B cell (primary cell): Measurements from ENCODE around the gene MRPL18. TPM values are rescaled to one million over a fixed set of nuclear protein-coding genes. Genes with fewer than 3 reads are reported as not detected.

Source experiments
- ATAC-seq: fragments of 200-7000 bp; cut with Tn5 transposase; one replicate; pipeline ENCODE4 v1.10.0; 2021; ENCODE audit warnings: low read depth, mild to moderate bottlenecking, moderate number of reproducible peaks, moderate library complexity
- CTCF ChIA-PET: fragments of 350-600 bp; sonication (Branson Sonifier 250); formaldehyde crosslinking; loops from one replicate; lab custom pipeline; 2021; ENCODE audit warnings: antibody characterized with exemption, inconsistent platforms; lab: Charles Lee
- POLR2A ChIA-PET: fragments of 350-600 bp; sonication (Branson Sonifier 250); formaldehyde crosslinking; loops from one replicate; lab custom pipeline; 2021; ENCODE audit warnings: antibody characterized with exemption; lab: Charles Lee
- DNase-seq: peaks from one replicate; pipeline ENCODE4 v3.0.0; 2013
- H2AFZ ChIP-seq: 2 replicates; pipeline ENCODE4 v1.6.1; 2012; ENCODE audit warnings: mild to moderate bottlenecking, low read depth, low read length; ENCODE audit not compliant: insufficient read depth, poor library complexity, severe bottlenecking
- H3K27ac ChIP-seq, 2 donors: 1 replicate in 1 of 2; 2 replicates in 1 of 2; pipeline ENCODE4 v1.5.1; 2012 to 2013; ENCODE audit warnings: low read length in 2 of 2, mild to moderate bottlenecking in 2 of 2, moderate library complexity in 1 of 2
- H3K27me3 ChIP-seq, 4 experiments: fragments of 200-600 bp in 1 of 4; sonication (generic) in 1 of 4; replicated peaks in 1 of 4; 1 replicate in 2 of 4; 2 replicates in 2 of 4; pipeline versions ENCODE4 v1.6.1 to v1.7.0; 2013 to 2016; ENCODE audit warnings: low read length in 3 of 4, mild to moderate bottlenecking in 2 of 4, mixed read lengths in 1 of 4, moderate library complexity in 1 of 4; ENCODE audit not compliant: insufficient read depth in 4 of 4, control insufficient read depth in 3 of 4; ENCODE audit errors: control extremely low read depth in 1 of 4
- H3K36me3 ChIP-seq, 2 experiments: replicated peaks in 1 of 2; 1 replicate in 1 of 2; 2 replicates in 1 of 2; pipeline versions ENCODE4 v1.6.1 to v1.7.1; 2013; ENCODE audit warnings: low read length in 1 of 2; ENCODE audit not compliant: insufficient read depth in 2 of 2, control insufficient read depth in 1 of 2; ENCODE audit errors: control extremely low read depth in 1 of 2, extremely low read depth in 1 of 2
- H3K4me1 ChIP-seq, 2 donors: fragments of 200-600 bp in 1 of 2; sonication (generic) in 1 of 2; 1 replicate in 1 of 2; 2 replicates in 1 of 2; pipeline versions ENCODE4 v1.5.1 to v1.6.1; 2013 to 2017; ENCODE audit warnings: low read length in 2 of 2; ENCODE audit not compliant: control insufficient read depth in 2 of 2, insufficient read depth in 2 of 2
- H3K4me2 ChIP-seq: replicated peaks from 2 replicates; pipeline ENCODE3; 2012; ENCODE audit warnings: mild to moderate bottlenecking, low read depth, low read length; ENCODE audit not compliant: poor library complexity, severe bottlenecking
- H3K4me3 ChIP-seq, 5 experiments: fragments of 200-600 bp in 1 of 5; sonication (generic) in 1 of 5; 1 replicate in 3 of 5; 2 replicates in 2 of 5; pipeline versions ENCODE4 v1.5.1 to v1.7.0; 2011 to 2016; ENCODE audit warnings: low read length in 4 of 5, mild to moderate bottlenecking in 4 of 5, low read depth in 2 of 5, control low read depth in 1 of 5, moderate library complexity in 1 of 5; ENCODE audit not compliant: insufficient read depth in 1 of 5; ENCODE audit errors: control extremely low read depth in 1 of 5, extremely low read depth in 1 of 5
- H3K79me2 ChIP-seq: fragments of 200-600 bp; sonication (generic); one replicate; pipeline ENCODE4 v1.6.0; 2016; ENCODE audit warnings: low read length; ENCODE audit not compliant: control insufficient read depth, insufficient read depth
- H3K9ac ChIP-seq: fragments of 200-600 bp; sonication (generic); 2 replicates; pipeline ENCODE4 v1.6.1; 2017; ENCODE audit warnings: mild to moderate bottlenecking, low read length, moderate library complexity
- H3K9me3 ChIP-seq, 3 donors: one replicate each; pipeline versions ENCODE4 v1.6.1 to v1.7.1; 2013; ENCODE audit warnings: low read length in 2 of 3; ENCODE audit not compliant: control insufficient read depth in 2 of 3, insufficient read depth in 1 of 3; ENCODE audit errors: control extremely low read depth in 1 of 3
- H4K20me1 ChIP-seq: 2 replicates; pipeline ENCODE4 v1.6.0; 2012; ENCODE audit warnings: mild to moderate bottlenecking, low read length; ENCODE audit not compliant: insufficient read depth, control insufficient read depth, poor library complexity, severe bottlenecking
- H3K27ac Mint-ChIP-seq: one replicate; pipeline ENCODE4 v1.8.0; 2021; ENCODE audit warnings: mixed read lengths
- H3K27me3 Mint-ChIP-seq: one replicate; pipeline ENCODE4 v1.8.0; 2021; ENCODE audit warnings: mixed read lengths
- H3K4me1 Mint-ChIP-seq: one replicate; pipeline ENCODE4 v1.8.0; 2021; ENCODE audit warnings: mixed read lengths
- H3K4me3 Mint-ChIP-seq: one replicate; pipeline ENCODE4 v1.8.0; 2021; ENCODE audit warnings: mixed read lengths
- H3K9me3 Mint-ChIP-seq: one replicate; pipeline ENCODE4 v1.8.0; 2022; ENCODE audit warnings: mixed read lengths; ENCODE audit not compliant: insufficient read depth
- CTCF ChIP-seq: fragments of 200-600 bp; IDR thresholded peaks from one replicate; pipeline ENCODE4 v1.8.0; 2022; ENCODE audit warnings: antibody characterized with exemption, mild to moderate bottlenecking
- EZH2 ChIP-seq: IDR thresholded peaks from 2 replicates; pipeline ENCODE4 v1.6.1; 2012; ENCODE audit warnings: borderline replicate concordance, low read depth, mild to moderate bottlenecking, moderate library complexity, low read length; ENCODE audit not compliant: insufficient read depth, poor library complexity, severe bottlenecking
- WGBS: methylation state at CpG from one replicate; pipeline ENCODE4 v1.1.5; 2013; ENCODE audit warnings: missing lambda C conversion rate; ENCODE audit not compliant: insufficient coverage; 5-methylcytosine and 5-hydroxymethylcytosine counted together
- intact Hi-C: fragments of 100-400 bp; cut with micrococcal nuclease; formaldehyde crosslinking; loops from one replicate; pipeline ENCODE4 v1.10.0; 2022
- polyA plus RNA-seq: library from polyadenylated mRNA; depleted of rRNA; stranded (reverse); fragments of >200 nt; gene quantifications from 2 replicates; pipeline ENCODE4 v1.2.3, GENCODE V29; 2012
- total RNA-seq, 2 donors: library from RNA; stranded (reverse); fragments of 120-200 nt in 1 of 2; gene quantifications; 1 replicate in 1 of 2; 2 replicates in 1 of 2; pipeline versions ENCODE4 v1.2.3 to v1.2.4, GENCODE V29; 2013 to 2022

Gene MRPL18
- total and polyA plus RNA-seq, 2 donors (not counting 1 experiment from before 2014, with no cell fraction given): 32.1 to 35.1 TPM

- peak overlapping the region; percentile 81 for H3K4me2 ChIP-seq
- peaks cover 47% of the 10 kb centered on the region for H3K4me1 Mint-ChIP-seq
- H3K27ac Mint-ChIP-seq: peak overlapping the region; percentile 95
- H3K4me1 ChIP-seq: peaks cover 30 to 32% of the 10 kb centered on the region in 2 donors
- no peaks in the 10 kb centered on the region for H3K9me3 ChIP-seq
- H3K27ac ChIP-seq: peak overlapping the region; percentile 70 to 96
- peak overlapping the region; percentile 80 for H2AFZ ChIP-seq
- no peak for ATAC-seq
- intact Hi-C loops: loop anchor here (1.0 kb wide), 3 partner anchors 27 to 96 kb away; partner anchors contain the start of genes ACAT2, SOD2 and WTAP
- no peaks in the 10 kb centered on the region for H3K27me3 ChIP-seq
- H3K9me3 Mint-ChIP-seq: no peaks in the 10 kb centered on the region
- H3K36me3 ChIP-seq: peaks cover 2 to 58% of the 10 kb centered on the region in 2 experiments
- WGBS: under 1% methylated on average over 60 of the region's 60 CpGs
- peak overlapping the region; percentile 70 to 98 (median 93) for H3K4me3 ChIP-seq
- peak overlapping the region; percentile 100 for H3K4me3 Mint-ChIP-seq
- CTCF ChIA-PET: interaction anchor here (0.7 kb wide), 1 partner anchor 88 kb away, joined by 3 read pairs; no protein-coding TSS in a partner anchor
- POLR2A ChIA-PET: interaction anchor here (0.6 to 3.5 kb wide), 5 partner anchors 27 to 718 kb away, joined by 3 to 28 read pairs (median 4); partner anchors contain the start of genes ACAT2 and WTAP
- TF ChIP-seq CTCF: no peak
- no peak for TF ChIP-seq EZH2
- H3K27me3 Mint-ChIP-seq: no peaks in the 10 kb centered on the region
- H3K9ac ChIP-seq: peak overlapping the region; percentile 79
- peaks cover 63% of the 10 kb centered on the region for H4K20me1 ChIP-seq
- peak; percentile 49 for DNase-seq
- peaks cover 78% of the 10 kb centered on the region for H3K79me2 ChIP-seq
Measured at GRCh38 chr6:159788753-159789376, 1.4 kb upstream of the MRPL18 start.
